Measurements from ENCODE around the gene GPR6. TPM values are rescaled to one million over a fixed set of nuclear protein-coding genes. Genes with fewer than 3 reads are reported as not detected.

The GPR6 gene
- total RNA-seq, 3 donors from 2014 or later, result not detected

DNA sequence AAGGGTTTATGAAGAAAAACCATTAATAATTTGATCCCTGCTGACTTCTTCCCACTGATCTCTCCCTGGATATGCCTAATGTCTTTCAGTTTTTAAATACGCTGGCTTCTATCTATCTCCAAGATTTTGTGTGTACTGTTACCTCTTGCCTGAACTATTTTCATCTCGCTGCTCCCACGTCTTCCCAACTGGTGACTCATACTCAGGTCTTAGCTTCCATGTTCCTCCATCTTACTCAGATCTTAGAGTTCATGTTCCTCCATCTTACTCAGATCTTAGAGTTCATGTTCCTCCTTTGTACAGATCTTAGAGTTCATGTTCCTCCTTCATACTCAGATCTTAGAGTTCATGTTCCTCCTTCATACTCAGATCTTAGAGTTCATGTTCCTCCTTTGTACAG, 21.6 kb downstream of the GPR6 start:
- ATAC-seq, result no peak
- Histone ChIP-seq H3K9me3 (no peaks in the 10 kb centered on the region), H3K36me3 (ENCODE audit: low read depth) (no peaks in the 10 kb centered on the region), H3K4me1 (ENCODE audit: low read depth) (no peaks in the 10 kb centered on the region), H3K4me3 (no peak overlapping the region)
- TF ChIP-seq, protein P1, sequence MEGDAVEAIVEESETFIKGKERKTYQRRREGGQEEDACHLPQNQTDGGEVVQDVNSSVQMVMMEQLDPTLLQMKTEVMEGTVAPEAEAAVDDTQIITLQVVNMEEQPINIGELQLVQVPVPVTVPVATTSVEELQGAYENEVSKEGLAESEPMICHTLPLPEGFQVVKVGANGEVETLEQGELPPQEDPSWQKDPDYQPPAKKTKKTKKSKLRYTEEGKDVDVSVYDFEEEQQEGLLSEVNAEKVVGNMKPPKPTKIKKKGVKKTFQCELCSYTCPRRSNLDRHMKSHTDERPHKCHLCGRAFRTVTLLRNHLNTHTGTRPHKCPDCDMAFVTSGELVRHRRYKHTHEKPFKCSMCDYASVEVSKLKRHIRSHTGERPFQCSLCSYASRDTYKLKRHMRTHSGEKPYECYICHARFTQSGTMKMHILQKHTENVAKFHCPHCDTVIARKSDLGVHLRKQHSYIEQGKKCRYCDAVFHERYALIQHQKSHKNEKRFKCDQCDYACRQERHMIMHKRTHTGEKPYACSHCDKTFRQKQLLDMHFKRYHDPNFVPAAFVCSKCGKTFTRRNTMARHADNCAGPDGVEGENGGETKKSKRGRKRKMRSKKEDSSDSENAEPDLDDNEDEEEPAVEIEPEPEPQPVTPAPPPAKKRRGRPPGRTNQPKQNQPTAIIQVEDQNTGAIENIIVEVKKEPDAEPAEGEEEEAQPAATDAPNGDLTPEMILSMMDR (IDR thresholded peaks at IDR 0.05), result no peak
- DNase-seq, result no peak
- intact Hi-C loops (cut with DNase I, micrococcal nuclease), result no loop called here

DNA sequence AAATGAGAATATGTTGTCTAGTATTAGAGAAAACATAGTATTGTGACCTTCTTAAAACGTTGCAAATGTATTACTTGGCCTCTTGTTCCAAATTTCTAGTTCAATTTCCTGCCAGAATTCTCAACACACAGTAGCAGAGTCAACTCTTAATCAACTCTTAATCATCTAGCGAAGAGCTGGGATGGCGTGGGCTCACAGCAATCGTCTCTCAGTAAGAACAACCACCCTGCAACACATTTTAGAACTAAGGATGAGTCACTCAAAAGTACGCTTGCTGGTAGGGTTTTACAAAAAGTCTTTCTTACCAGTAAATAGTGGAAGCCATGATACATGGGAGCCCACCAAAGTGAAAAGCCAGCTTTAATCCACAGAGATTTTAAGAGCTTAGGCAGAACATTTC, 24.6 kb downstream of the GPR6 start:
- H3K9me3 ChIP-seq, result no peaks in the 10 kb centered on the region
- no peak overlapping the region for H3K4me3 ChIP-seq
- TF ChIP-seq, protein P1 (IDR thresholded peaks at IDR 0.05), result no peak
- DNase-seq (no peak), ATAC-seq (no peak)
- no peaks in the 10 kb centered on the region for H3K36me3 ChIP-seq (ENCODE audit: low read depth)
- intact Hi-C loops (cut with DNase I, micrococcal nuclease), result no loop called here
- no peaks in the 10 kb centered on the region for H3K4me1 ChIP-seq (ENCODE audit: low read depth)

DNA sequence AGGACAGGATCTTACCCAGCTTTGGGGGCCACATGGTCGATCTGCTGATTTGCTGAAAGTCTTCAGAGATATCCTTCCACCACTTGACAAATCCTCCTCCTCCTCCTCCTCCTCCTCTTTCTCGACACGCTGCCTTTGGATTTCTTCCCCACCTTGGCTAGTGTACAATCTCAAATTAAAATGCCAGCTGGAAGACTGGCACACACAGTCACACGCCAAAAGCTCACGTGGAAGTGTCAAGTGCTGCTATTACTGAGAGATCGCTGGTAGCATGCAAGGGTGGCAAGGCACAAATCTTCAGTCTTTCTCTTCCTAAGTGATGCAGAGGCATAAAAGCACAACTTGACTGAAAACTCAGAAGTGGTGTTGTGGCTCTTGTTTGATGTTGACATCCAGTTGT, 35.3 kb downstream of the GPR6 start:
- no peak for DNase-seq
- H3K9me3 ChIP-seq, result no peaks in the 10 kb centered on the region
- no peaks in the 10 kb centered on the region for H3K36me3 ChIP-seq (ENCODE audit: low read depth)
- intact Hi-C loops (cut with DNase I, micrococcal nuclease), result no loop called here
- no peak overlapping the region for H3K4me3 ChIP-seq
- TF ChIP-seq, protein P1 (IDR thresholded peaks at IDR 0.05), result no peak
- ATAC-seq, result no peak
- H3K4me1 ChIP-seq (ENCODE audit: low read depth), result no peaks in the 10 kb centered on the region

DNA sequence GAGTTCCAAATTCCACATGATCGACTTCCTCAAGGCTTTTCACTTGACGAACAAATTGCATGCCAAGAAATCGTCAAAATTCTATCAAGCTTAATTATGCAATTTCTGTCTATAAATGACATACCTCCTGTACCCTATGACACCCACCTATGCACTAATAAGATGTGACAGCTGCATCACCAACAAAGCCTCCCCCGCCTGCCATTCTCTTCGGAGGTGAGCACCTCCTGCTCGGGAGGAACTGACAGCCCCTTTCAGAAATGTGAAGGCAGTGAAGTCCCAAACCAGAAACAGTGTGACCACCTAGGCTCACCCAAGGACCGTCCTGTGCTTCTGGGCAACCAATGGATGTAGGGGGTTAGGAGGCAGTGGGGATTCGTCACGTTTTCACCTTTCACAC, 37.1 kb downstream of the GPR6 start:
- intact Hi-C loops (cut with DNase I, micrococcal nuclease), result no loop called here
- TF ChIP-seq, protein P1 (IDR thresholded peaks at IDR 0.05), result no peak

DNA sequence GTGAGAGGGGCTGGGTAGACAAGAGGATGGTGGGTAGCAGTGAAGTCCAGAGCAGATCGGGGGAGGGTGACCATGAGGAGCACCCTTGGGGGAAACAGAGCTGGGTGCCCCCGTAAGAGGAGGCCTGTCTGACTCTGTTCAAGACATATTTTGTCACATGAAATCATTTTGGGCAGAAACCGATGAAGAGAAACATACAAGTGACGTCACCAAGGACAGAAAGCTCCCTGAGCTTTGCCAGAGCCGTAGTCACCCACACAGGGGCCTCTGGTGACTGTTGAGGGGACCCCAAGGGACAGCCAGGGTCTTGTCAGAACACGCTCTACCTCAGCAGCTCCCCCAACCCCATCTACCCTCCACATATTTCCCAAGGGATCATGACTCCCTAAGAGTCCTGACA, 39.2 kb downstream of the GPR6 start:
- no peaks in the 10 kb centered on the region for H3K9me3 ChIP-seq
- no peaks in the 10 kb centered on the region for H3K36me3 ChIP-seq (ENCODE audit: low read depth)
- intact Hi-C loops (cut with DNase I, micrococcal nuclease), result no loop called here
- no peaks in the 10 kb centered on the region for H3K4me1 ChIP-seq (ENCODE audit: low read depth)
- no peak for DNase-seq
- no peak for ATAC-seq
- TF ChIP-seq, protein P1 (IDR thresholded peaks at IDR 0.05), result no peak
- no peak overlapping the region for H3K4me3 ChIP-seq

More for the DNA sequence above, 37.1 kb downstream of the GPR6 start:
- ATAC-seq, result no peak
- no peak for DNase-seq
- Histone ChIP-seq H3K36me3 (ENCODE audit: low read depth) (no peaks in the 10 kb centered on the region), H3K4me1 (ENCODE audit: low read depth) (no peaks in the 10 kb centered on the region), H3K9me3 (no peaks in the 10 kb centered on the region), H3K4me3 (no peak overlapping the region)

DNA sequence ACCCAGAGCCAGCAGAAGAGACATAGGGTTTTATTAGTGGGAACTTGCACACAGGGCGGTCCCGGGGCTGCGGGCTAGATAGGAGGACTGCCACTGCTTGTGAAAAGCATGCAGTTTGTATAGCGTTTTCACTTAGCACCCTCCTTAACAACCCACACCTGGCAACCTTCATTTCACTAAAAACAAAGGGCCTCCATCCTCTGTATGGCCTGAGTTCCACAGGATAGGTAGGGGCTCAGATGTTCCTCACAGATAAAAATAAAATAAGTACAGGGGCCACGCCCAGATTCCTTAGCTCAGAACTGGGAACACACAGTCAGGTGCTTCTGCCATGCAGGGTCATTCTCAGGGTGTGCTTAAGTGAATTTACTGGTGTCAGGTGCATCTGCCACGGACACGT, 39.8 kb downstream of the GPR6 start:
- DNase-seq (no peak), ATAC-seq (no peak)
- H3K9me3 ChIP-seq, result no peaks in the 10 kb centered on the region
- TF ChIP-seq, protein P1 (IDR thresholded peaks at IDR 0.05), result no peak
- intact Hi-C loops (cut with DNase I, micrococcal nuclease), result no loop called here
- no peak overlapping the region for H3K4me3 ChIP-seq
- H3K36me3 ChIP-seq (ENCODE audit: low read depth), result no peaks in the 10 kb centered on the region
- no peaks in the 10 kb centered on the region for H3K4me1 ChIP-seq (ENCODE audit: low read depth)
